ENCODE measurements around the gene MIB1.
A peak's percentile ranks its signal among the peaks of the same experiment; 100 is the strongest.

The MIB1 gene

GRCh38 chr18:21857871-21858270 is 117.3 kb downstream of the MIB1 start:
- DNase-seq (ENCODE audit: extremely low spot score, insufficient read length, low read depth) (no peak), FAIRE-seq (peak; percentile 55)

GRCh38 chr18:21858544-21858943 is 118.0 kb downstream of the MIB1 start:
- DNase-seq (ENCODE audit: extremely low spot score, insufficient read length, low read depth) (no peak), FAIRE-seq (peak; percentile 57)

- FAIRE-seq, result no peak
- DNase-seq (ENCODE audit: extremely low spot score, insufficient read length, low read depth), result no peak
Observed at GRCh38 chr18:21864386-21864785, 123.8 kb downstream of the MIB1 start.

- FAIRE-seq, result no peak
Observed at GRCh38 chr18:21865043-21865442, 124.5 kb downstream of the MIB1 start.

GRCh38 chr18:21868770-21869169 is 128.2 kb downstream of the MIB1 start:
- DNase-seq (ENCODE audit: extremely low spot score, insufficient read length, low read depth) (no peak), FAIRE-seq (no peak)

More at GRCh38 chr18:21865043-21865442, 124.5 kb downstream of the MIB1 start:
- no peak for DNase-seq (ENCODE audit: extremely low spot score, insufficient read length, low read depth)

GRCh38 chr18:21889570-21889969 is 149.0 kb downstream of the MIB1 start:
- FAIRE-seq, result no peak
- DNase-seq (ENCODE audit: extremely low spot score, insufficient read length, low read depth), result no peak

GRCh38 chr18:21894619-21895367 is 154.2 kb downstream of the MIB1 start:
- DNase-seq (ENCODE audit: extremely low spot score, insufficient read length, low read depth), result no peak
- no peak for FAIRE-seq

- DNase-seq (ENCODE audit: extremely low spot score, insufficient read length, low read depth) (no peak), FAIRE-seq (no peak)
Observed at GRCh38 chr18:21896732-21897336, 156.2 kb downstream of the MIB1 start.

- DNase-seq (ENCODE audit: extremely low spot score, insufficient read length, low read depth) (peak; percentile 18), FAIRE-seq (peak; percentile 67)
Observed at GRCh38 chr18:21897811-21898210, 157.2 kb downstream of the MIB1 start.

GRCh38 chr18:21900605-21901352 is 160.2 kb downstream of the MIB1 start:
- DNase-seq (ENCODE audit: extremely low spot score, insufficient read length, low read depth), result no peak
- no peak for FAIRE-seq

GRCh38 chr18:21901423-21901945 is 160.9 kb downstream of the MIB1 start:
- FAIRE-seq, result no peak
- DNase-seq (ENCODE audit: extremely low spot score, insufficient read length, low read depth), result no peak

GRCh38 chr18:21903709-21904108 is 163.1 kb downstream of the MIB1 start:
- DNase-seq (ENCODE audit: extremely low spot score, insufficient read length, low read depth), result no peak
- FAIRE-seq, result no peak

- no peak for DNase-seq (ENCODE audit: extremely low spot score, insufficient read length, low read depth)
- FAIRE-seq, result no peak
Observed at GRCh38 chr18:21904856-21905255, 164.3 kb downstream of the MIB1 start.

GRCh38 chr18:21907451-21907850 is 166.9 kb downstream of the MIB1 start:
- FAIRE-seq (no peak), DNase-seq (ENCODE audit: extremely low spot score, insufficient read length, low read depth) (no peak)

- FAIRE-seq, result no peak
- DNase-seq (ENCODE audit: extremely low spot score, insufficient read length, low read depth), result no peak
Observed at GRCh38 chr18:21908711-21909110, 168.1 kb downstream of the MIB1 start.

- FAIRE-seq (no peak), DNase-seq (ENCODE audit: extremely low spot score, insufficient read length, low read depth) (no peak)
Observed at GRCh38 chr18:21910906-21911305, 170.3 kb downstream of the MIB1 start.

GRCh38 chr18:21911551-21911950 is 171.0 kb downstream of the MIB1 start:
- no peak for DNase-seq (ENCODE audit: extremely low spot score, insufficient read length, low read depth)
- peak; percentile 71 for FAIRE-seq

- FAIRE-seq (no peak), DNase-seq (ENCODE audit: extremely low spot score, insufficient read length, low read depth) (no peak)
Observed at GRCh38 chr18:21912339-21913239, 172.0 kb downstream of the MIB1 start.

- FAIRE-seq, result no peak
- DNase-seq (ENCODE audit: extremely low spot score, insufficient read length, low read depth), result no peak
Observed at GRCh38 chr18:21914739-21915319, 174.2 kb downstream of the MIB1 start.

Measured in GM18507 (cell line).